GM18520 (cell line): Measurements from ENCODE around the gene MPRIP.
"Not testable (repeated sequence)": the region's sequence is repeated elsewhere in the genome, so short reads cannot be mapped to it uniquely, and the experiment has no call there.

Source experiments
- ATAC-seq: cut with Tn5 transposase; IDR thresholded peaks from one replicate; pipeline ENCODE4 v1.9.1; 2021; ENCODE audit not compliant: unreplicated experiment

MPRIP gene

GRCh38 chr17:17013828-17014747, 28.2 kb upstream of the MPRIP start:
- not testable (repeated sequence) for ATAC-seq

GRCh38 chr17:17014748-17015124, 27.5 kb upstream of the MPRIP start:
- not testable (repeated sequence) for ATAC-seq

GRCh38 chr17:17015230-17015629, 27.0 kb upstream of the MPRIP start:
- no peak for ATAC-seq

- not testable (repeated sequence) for ATAC-seq
Observed at GRCh38 chr17:17016199-17017197, 25.8 kb upstream of the MPRIP start.

GRCh38 chr17:17017343-17018014, 24.8 kb upstream of the MPRIP start:
- no peak for ATAC-seq

- no peak for ATAC-seq
Observed at GRCh38 chr17:17018021-17018441, 24.2 kb upstream of the MPRIP start.

- ATAC-seq = no peak
Observed at GRCh38 chr17:17018612-17019429, 23.4 kb upstream of the MPRIP start.

GRCh38 chr17:17019430-17019762, 22.9 kb upstream of the MPRIP start:
- ATAC-seq = no peak

- no peak for ATAC-seq
Observed at GRCh38 chr17:17019891-17020456, 22.3 kb upstream of the MPRIP start.

GRCh38 chr17:17020821-17021193, 21.4 kb upstream of the MPRIP start:
- ATAC-seq = no peak

- no peak for ATAC-seq
Observed at GRCh38 chr17:17021194-17021863, 20.9 kb upstream of the MPRIP start.

- no peak for ATAC-seq
Observed at GRCh38 chr17:17022011-17022410, 20.2 kb upstream of the MPRIP start.

GRCh38 chr17:17022456-17022855, 19.8 kb upstream of the MPRIP start:
- no peak for ATAC-seq

- ATAC-seq = no peak
Observed at GRCh38 chr17:17024778-17025300, 17.4 kb upstream of the MPRIP start.

GRCh38 chr17:17025621-17026020, 16.6 kb upstream of the MPRIP start:
- ATAC-seq = no peak

GRCh38 chr17:17026163-17026562, 16.1 kb upstream of the MPRIP start:
- ATAC-seq = no peak

GRCh38 chr17:17027442-17028058, 14.7 kb upstream of the MPRIP start:
- no peak for ATAC-seq

GRCh38 chr17:17028059-17028877, 14.0 kb upstream of the MPRIP start:
- no peak for ATAC-seq
